H1 (cell line): Measurements from ENCODE around the gene ASXL2. TPM values are rescaled to one million over a fixed set of nuclear protein-coding genes. Genes with fewer than 3 reads are reported as not detected.

Experiments
- polyA plus RNA-seq, 7 experiments: library from polyadenylated mRNA; depleted of rRNA in 3 of 7; stranded (reverse) in 5 of 7; unstranded in 2 of 7; fragments of >200 nt in 5 of 7; fragments of 200-250 nt in 2 of 7; gene quantifications; 1 replicate in 5 of 7; 2 replicates in 1 of 7; 4 replicates in 1 of 7; pipeline versions ENCODE4 v1.2.1 to v1.2.3, GENCODE V29; 2011 to 2013; ENCODE audit warnings: missing spikeins in 2 of 7, mixed read lengths in 2 of 7
- total RNA-seq: library from RNA; stranded (reverse); fragmentation: NEBNext Ultra II Directional; extraction: Animal tissue kit (Norgen Biotek cat#: 25700); gene quantifications from 2 replicates; pipeline ENCODE4 v1.2.1, GENCODE V29; 2021
- TF ChIP-seq, protein P1 (sequence below): IDR thresholded peaks from 2 replicates; pipeline ENCODE4 v1.6.1; 2011; ENCODE audit warnings: low read depth, mild to moderate bottlenecking, low read length; ENCODE audit not compliant: insufficient read depth
- TF ChIP-seq, protein P2 (sequence below), 3 experiments: IDR thresholded peaks; 1 replicate in 2 of 3; 2 replicates in 1 of 3; pipeline versions ENCODE4 v1.5.1 to v1.6.1; 2011; ENCODE audit warnings: low read length in 3 of 3, mild to moderate bottlenecking in 3 of 3, inconsistent platforms in 2 of 3, low read depth in 1 of 3, moderate library complexity in 1 of 3; ENCODE audit not compliant: insufficient read depth in 1 of 3; ENCODE audit errors: control extremely low read depth in 1 of 3

Gene ASXL2
- total and polyA plus RNA-seq, 2 of the 8 experiments (the other 6 are each of a cell fraction or from before 2014, with no cell fraction given), result 7.2 to 41.3 TPM

DNA sequence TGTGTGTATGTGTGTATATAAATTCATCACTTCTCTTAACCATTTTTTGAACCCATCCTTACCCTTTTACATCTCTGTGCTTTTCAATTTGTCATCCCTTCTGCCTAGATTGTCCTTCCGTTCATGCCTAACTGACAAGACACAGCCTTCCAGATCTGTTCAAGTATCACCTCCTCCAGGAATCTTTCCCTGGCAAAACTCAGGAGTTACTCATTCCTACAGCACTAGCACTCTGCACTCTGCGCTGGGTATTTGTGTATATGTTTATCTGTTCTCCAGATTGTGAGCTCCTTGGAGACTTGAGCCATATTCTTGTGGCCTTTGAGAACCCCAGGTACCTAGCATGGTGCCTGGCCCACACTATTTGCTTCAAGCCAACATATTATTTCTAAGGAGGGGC, 26.8 kb upstream of the ASXL2 start (continued):
- TF ChIP-seq, protein P1, sequence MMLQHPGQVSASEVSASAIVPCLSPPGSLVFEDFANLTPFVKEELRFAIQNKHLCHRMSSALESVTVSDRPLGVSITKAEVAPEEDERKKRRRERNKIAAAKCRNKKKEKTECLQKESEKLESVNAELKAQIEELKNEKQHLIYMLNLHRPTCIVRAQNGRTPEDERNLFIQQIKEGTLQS, result no peak
- TF ChIP-seq, protein P2, sequence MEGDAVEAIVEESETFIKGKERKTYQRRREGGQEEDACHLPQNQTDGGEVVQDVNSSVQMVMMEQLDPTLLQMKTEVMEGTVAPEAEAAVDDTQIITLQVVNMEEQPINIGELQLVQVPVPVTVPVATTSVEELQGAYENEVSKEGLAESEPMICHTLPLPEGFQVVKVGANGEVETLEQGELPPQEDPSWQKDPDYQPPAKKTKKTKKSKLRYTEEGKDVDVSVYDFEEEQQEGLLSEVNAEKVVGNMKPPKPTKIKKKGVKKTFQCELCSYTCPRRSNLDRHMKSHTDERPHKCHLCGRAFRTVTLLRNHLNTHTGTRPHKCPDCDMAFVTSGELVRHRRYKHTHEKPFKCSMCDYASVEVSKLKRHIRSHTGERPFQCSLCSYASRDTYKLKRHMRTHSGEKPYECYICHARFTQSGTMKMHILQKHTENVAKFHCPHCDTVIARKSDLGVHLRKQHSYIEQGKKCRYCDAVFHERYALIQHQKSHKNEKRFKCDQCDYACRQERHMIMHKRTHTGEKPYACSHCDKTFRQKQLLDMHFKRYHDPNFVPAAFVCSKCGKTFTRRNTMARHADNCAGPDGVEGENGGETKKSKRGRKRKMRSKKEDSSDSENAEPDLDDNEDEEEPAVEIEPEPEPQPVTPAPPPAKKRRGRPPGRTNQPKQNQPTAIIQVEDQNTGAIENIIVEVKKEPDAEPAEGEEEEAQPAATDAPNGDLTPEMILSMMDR (IDR thresholded peaks at IDR 0.05; ENCODE audit: control extremely low read depth in 1 of 3, insufficient read depth in 1 of 3, low read depth in 1 of 3, low read length in 3 of 3), result no peak
